ENCODE results near the gene PPP6R2.

The PPP6R2 gene

GRCh38 chr22:50342651-50343540 lies at the start of gene PPP6R2:
PPP6R2 (plus strand) TSS chr22:50343327; CDS start chr22:50393909, 50,582 bp downstream.
- DNase-seq: peak; percentile 61

GRCh38 chr22:50293441-50294318 lies 49.4 kb upstream of the PPP6R2 start:
- no peak for DNase-seq

- DNase-seq: no peak
These were observed 48.8 kb upstream of the PPP6R2 start for GRCh38 chr22:50294319-50294656.

GRCh38 chr22:50296658-50297490 lies 46.3 kb upstream of the PPP6R2 start:
- no peak for DNase-seq

GRCh38 chr22:50297510-50298265 lies 45.4 kb upstream of the PPP6R2 start:
- DNase-seq: no peak

GRCh38 chr22:50298266-50298637 lies 44.9 kb upstream of the PPP6R2 start:
- DNase-seq: no peak

- DNase-seq: no peak
These were observed 44.0 kb upstream of the PPP6R2 start for GRCh38 chr22:50298937-50299784.

- no peak for DNase-seq
These were observed 43.1 kb upstream of the PPP6R2 start for GRCh38 chr22:50299785-50300619.

- no peak for DNase-seq
These were observed 42.4 kb upstream of the PPP6R2 start for GRCh38 chr22:50300620-50301257.

- DNase-seq: no peak
These were observed 41.5 kb upstream of the PPP6R2 start for GRCh38 chr22:50301581-50301991.

- no peak for DNase-seq
These were observed 41.0 kb upstream of the PPP6R2 start for GRCh38 chr22:50302041-50302541.

GRCh38 chr22:50302564-50302963 lies 40.6 kb upstream of the PPP6R2 start:
- no peak for DNase-seq

GRCh38 chr22:50303515-50303847 lies 39.6 kb upstream of the PPP6R2 start:
- no peak for DNase-seq

GRCh38 chr22:50303848-50304527 lies 39.1 kb upstream of the PPP6R2 start:
- no peak for DNase-seq

GRCh38 chr22:50304528-50305392 lies 38.4 kb upstream of the PPP6R2 start:
- DNase-seq: no peak

- DNase-seq: no peak
These were observed 37.7 kb upstream of the PPP6R2 start for GRCh38 chr22:50305393-50305922.

- DNase-seq: peak; percentile 28
These were observed 37.1 kb upstream of the PPP6R2 start for GRCh38 chr22:50305923-50306566.
